Measurements from ENCODE around the gene COL6A1. TPM values are rescaled to one million over a fixed set of nuclear protein-coding genes. Genes with fewer than 3 reads are reported as not detected.

COL6A1 gene
- polyA plus RNA-seq, 1 of the 3 experiments (the other 2 are of a cell fraction) = 107 TPM

DNA sequence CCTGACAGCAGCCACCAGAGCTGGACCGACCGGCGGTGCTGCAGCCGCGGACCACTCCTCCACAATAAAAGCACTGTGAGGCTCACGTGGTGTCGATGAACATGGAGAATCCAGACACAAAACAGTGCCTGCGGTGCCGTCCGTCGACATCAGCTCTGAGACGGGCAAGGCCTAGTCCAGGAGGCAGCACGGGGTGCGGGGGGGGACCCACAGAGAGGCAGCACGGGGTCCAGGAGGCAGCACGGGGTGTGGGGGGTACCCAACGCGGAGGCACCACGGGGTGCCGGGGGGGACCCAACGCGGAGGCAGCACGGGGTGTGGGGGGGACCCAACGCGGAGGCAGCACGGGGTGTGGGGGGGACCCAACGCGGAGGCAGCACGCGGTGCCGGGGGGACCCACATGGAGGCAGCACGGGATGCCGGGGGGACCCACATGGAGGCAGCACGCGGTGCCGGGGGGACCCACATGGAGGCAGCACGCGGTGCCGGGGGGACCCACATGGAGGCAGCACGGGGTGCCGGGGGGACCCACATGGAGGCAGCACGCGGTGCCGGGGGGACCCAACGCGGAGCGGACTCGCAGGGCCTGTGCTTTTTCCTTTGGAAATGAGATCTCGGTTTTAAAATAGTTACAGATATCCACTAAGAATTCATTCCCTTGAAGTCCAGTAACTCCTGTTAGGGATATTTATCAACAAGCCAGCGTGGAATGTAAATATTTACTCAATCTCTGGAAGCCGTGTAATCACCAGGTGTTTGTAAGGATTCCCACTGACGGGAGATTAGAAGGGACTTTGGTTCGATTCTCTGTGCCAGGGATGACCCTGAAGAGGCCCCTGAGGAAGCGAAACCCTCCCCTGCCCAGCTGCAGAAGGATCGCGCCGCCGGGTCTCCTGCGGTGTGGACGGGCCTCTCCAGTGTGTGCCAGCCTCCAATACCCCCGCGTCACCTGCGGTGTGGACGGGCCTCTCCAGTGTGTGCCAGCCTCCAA, 52.1 kb downstream of the COL6A1 start:
- H3K27ac ChIP-seq (ENCODE audit: low read depth in 2 of 2, low read length in 1 of 2) = no peak overlapping the region
- H3K4me1 ChIP-seq (ENCODE audit: control insufficient read depth in 1 of 2, insufficient read depth in 2 of 2, low read depth in 1 of 2, low read length in 1 of 2) = peaks cover 0 to 1% of the 10 kb centered on the region in 2 experiments; a peak in 3 of 4 replicates
- 93% methylated on average over 44 of the region's 64 CpGs for WGBS (ENCODE audit: low lambda C conversion rate)
- H3F3A ChIP-seq (replicated peaks; ENCODE audit: insufficient read depth) = no peaks in the 10 kb centered on the region
- H3K36me3 ChIP-seq (replicated peaks in 1 of 2; ENCODE audit: control insufficient read depth in 1 of 2, insufficient read depth in 2 of 2, low read length in 1 of 2) = no peaks in the 10 kb centered on the region
- POLR2A ChIA-PET = no interaction called here
- H3K9ac ChIP-seq = no peak overlapping the region
- no peak overlapping the region for H3K4me3 ChIP-seq (ENCODE audit: low read depth in 2 of 2, low read length in 1 of 2)
- no peaks in the 10 kb centered on the region for H3K79me2 ChIP-seq (ENCODE audit: insufficient read depth)
- H3K9me3 ChIP-seq = no peaks in the 10 kb centered on the region
- H4K20me1 ChIP-seq (ENCODE audit: insufficient read depth) = no peaks in the 10 kb centered on the region
- H2AFZ ChIP-seq (ENCODE audit: low read depth) = no peak overlapping the region
- CTCF ChIA-PET = interaction anchor here (1.4 kb wide), 1 partner anchor 11 kb away, joined by 3 read pairs; no protein-coding TSS in a partner anchor
- no peaks in the 10 kb centered on the region for H3K9me2 ChIP-seq
- H3K27me3 ChIP-seq (ENCODE audit: insufficient read depth) = no peaks in the 10 kb centered on the region
- H3K4me2 ChIP-seq = no peak overlapping the region
- TF ChIP-seq RAD21 (IDR thresholded peaks at IDR 0.05; ENCODE audit: low read length) = no peak
- TF ChIP-seq CHD2 (IDR thresholded peaks at IDR 0.05; ENCODE audit: low read length, partially characterized antibody) = no peak
- TF ChIP-seq TAF1 (IDR thresholded peaks at IDR 0.05; ENCODE audit: borderline replicate concordance, low read depth, low read length) = no peak
- TF ChIP-seq ELF1 (IDR thresholded peaks at IDR 0.05) = no peak
- TF ChIP-seq GATA2 (CRISPR knock-in tag; IDR thresholded peaks at IDR 0.05) = no peak
- no peak for TF ChIP-seq MEF2A (IDR thresholded peaks at IDR 0.05; ENCODE audit: borderline replicate concordance, low read depth)
- no peak for TF ChIP-seq EP300 (IDR thresholded peaks at IDR 0.05; ENCODE audit: borderline replicate concordance in 1 of 2, low read depth in 1 of 2, low read length in 1 of 2)
- no peak for TF ChIP-seq TCF12 (IDR thresholded peaks at IDR 0.05)
- TF ChIP-seq RCOR1 (IDR thresholded peaks at IDR 0.05; ENCODE audit: low read length) = no peak
- no peak for TF ChIP-seq GABPA (IDR thresholded peaks at IDR 0.05; ENCODE audit: low read depth)
- TF ChIP-seq, protein P1, sequence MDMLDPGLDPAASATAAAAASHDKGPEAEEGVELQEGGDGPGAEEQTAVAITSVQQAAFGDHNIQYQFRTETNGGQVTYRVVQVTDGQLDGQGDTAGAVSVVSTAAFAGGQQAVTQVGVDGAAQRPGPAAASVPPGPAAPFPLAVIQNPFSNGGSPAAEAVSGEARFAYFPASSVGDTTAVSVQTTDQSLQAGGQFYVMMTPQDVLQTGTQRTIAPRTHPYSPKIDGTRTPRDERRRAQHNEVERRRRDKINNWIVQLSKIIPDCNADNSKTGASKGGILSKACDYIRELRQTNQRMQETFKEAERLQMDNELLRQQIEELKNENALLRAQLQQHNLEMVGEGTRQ (IDR thresholded peaks at IDR 0.05; ENCODE audit: borderline replicate concordance, low read depth, low read length) = no peak
- TF ChIP-seq, protein P2, sequence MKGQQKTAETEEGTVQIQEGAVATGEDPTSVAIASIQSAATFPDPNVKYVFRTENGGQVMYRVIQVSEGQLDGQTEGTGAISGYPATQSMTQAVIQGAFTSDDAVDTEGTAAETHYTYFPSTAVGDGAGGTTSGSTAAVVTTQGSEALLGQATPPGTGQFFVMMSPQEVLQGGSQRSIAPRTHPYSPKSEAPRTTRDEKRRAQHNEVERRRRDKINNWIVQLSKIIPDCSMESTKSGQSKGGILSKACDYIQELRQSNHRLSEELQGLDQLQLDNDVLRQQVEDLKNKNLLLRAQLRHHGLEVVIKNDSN (IDR thresholded peaks at IDR 0.05; ENCODE audit: borderline replicate concordance, low read depth) = no peak
- DNase-seq = no peak

DNA sequence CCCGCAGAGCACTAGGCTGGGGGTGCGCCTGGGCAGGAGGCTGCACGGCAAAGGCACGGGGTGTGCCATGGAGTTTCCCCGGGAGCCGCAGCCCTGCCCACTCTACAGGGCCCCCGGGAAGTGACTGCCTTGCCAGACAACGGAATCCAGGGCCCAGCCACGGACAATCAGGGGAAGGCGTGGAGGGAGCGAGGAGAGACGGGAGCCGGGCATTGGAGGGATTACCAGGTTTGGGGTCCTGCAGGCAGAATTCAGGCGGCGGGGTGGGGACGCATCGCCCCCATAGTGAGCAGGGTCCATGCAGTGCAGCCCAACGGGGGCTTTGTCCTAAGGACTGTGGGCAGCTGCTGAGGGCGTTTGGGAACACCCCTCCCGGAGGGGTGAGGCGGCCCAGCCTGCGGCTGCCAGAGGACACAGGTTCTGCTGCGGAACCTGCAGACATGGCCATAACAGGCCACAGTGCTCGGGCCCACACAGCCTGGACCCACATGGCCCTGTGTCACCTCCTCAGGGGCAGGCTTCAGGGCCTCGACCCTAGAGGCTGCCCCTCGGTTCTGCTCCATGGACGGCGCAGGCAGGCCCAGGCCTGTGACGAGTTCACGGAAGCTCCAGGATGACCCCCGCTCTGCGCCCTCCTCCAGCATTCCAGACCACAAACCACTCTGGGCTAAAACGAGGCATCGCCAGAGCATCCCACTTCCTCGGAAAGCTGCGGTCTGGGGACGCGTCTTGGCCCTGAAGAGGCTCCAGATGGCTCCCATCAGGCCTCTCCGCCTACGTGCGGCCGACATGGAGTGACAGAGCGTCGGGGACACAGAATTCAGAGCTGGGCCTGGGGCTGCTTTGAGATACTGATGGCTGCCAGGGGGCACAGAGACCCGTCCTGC, 54.5 kb downstream of the COL6A1 start:
- H3K4me3 ChIP-seq (ENCODE audit: low read depth in 2 of 2, low read length in 1 of 2) = no peak overlapping the region
- H3K9me2 ChIP-seq = no peaks in the 10 kb centered on the region
- 85% methylated on average over 24 of the region's 45 CpGs for WGBS (ENCODE audit: low lambda C conversion rate)
- H2AFZ ChIP-seq (ENCODE audit: low read depth) = no peak overlapping the region
- CTCF ChIA-PET = no interaction called here
- DNase-seq = no peak
- no peaks in the 10 kb centered on the region for H3K79me2 ChIP-seq (ENCODE audit: insufficient read depth)
- H3K4me2 ChIP-seq = no peak overlapping the region
- POLR2A ChIA-PET = no interaction called here
- H3F3A ChIP-seq (replicated peaks; ENCODE audit: insufficient read depth) = no peaks in the 10 kb centered on the region
- H3K9me3 ChIP-seq = no peaks in the 10 kb centered on the region
- H3K36me3 ChIP-seq (replicated peaks in 1 of 2; ENCODE audit: control insufficient read depth in 1 of 2, insufficient read depth in 2 of 2, low read length in 1 of 2) = no peaks in the 10 kb centered on the region
- no peaks in the 10 kb centered on the region for H3K27me3 ChIP-seq (ENCODE audit: insufficient read depth)
- H3K4me1 ChIP-seq (ENCODE audit: control insufficient read depth in 1 of 2, insufficient read depth in 2 of 2, low read depth in 1 of 2, low read length in 1 of 2) = peaks cover 0 to 9% of the 10 kb centered on the region in 2 experiments; a peak in 3 of 4 replicates
- H3K27ac ChIP-seq (ENCODE audit: low read depth in 2 of 2, low read length in 1 of 2) = no peak overlapping the region
- no peaks in the 10 kb centered on the region for H4K20me1 ChIP-seq (ENCODE audit: insufficient read depth)
- no peak overlapping the region for H3K9ac ChIP-seq
- TF ChIP-seq, protein P1 (IDR thresholded peaks at IDR 0.05; ENCODE audit: borderline replicate concordance, low read depth, low read length) = no peak
- TF ChIP-seq, protein P3, sequence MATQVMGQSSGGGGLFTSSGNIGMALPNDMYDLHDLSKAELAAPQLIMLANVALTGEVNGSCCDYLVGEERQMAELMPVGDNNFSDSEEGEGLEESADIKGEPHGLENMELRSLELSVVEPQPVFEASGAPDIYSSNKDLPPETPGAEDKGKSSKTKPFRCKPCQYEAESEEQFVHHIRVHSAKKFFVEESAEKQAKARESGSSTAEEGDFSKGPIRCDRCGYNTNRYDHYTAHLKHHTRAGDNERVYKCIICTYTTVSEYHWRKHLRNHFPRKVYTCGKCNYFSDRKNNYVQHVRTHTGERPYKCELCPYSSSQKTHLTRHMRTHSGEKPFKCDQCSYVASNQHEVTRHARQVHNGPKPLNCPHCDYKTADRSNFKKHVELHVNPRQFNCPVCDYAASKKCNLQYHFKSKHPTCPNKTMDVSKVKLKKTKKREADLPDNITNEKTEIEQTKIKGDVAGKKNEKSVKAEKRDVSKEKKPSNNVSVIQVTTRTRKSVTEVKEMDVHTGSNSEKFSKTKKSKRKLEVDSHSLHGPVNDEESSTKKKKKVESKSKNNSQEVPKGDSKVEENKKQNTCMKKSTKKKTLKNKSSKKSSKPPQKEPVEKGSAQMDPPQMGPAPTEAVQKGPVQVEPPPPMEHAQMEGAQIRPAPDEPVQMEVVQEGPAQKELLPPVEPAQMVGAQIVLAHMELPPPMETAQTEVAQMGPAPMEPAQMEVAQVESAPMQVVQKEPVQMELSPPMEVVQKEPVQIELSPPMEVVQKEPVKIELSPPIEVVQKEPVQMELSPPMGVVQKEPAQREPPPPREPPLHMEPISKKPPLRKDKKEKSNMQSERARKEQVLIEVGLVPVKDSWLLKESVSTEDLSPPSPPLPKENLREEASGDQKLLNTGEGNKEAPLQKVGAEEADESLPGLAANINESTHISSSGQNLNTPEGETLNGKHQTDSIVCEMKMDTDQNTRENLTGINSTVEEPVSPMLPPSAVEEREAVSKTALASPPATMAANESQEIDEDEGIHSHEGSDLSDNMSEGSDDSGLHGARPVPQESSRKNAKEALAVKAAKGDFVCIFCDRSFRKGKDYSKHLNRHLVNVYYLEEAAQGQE (IDR thresholded peaks at IDR 0.05; ENCODE audit: low read depth, low read length) = no peak
- TF ChIP-seq EP300 (IDR thresholded peaks at IDR 0.05; ENCODE audit: borderline replicate concordance in 1 of 2, low read depth in 1 of 2, low read length in 1 of 2) (no peak), NRF1 (IDR thresholded peaks at IDR 0.05; ENCODE audit: low read depth, low read length) (no peak), SIN3A (IDR thresholded peaks at IDR 0.05; ENCODE audit: borderline replicate concordance, low read depth, low read length) (no peak)
- TF ChIP-seq, protein P4, sequence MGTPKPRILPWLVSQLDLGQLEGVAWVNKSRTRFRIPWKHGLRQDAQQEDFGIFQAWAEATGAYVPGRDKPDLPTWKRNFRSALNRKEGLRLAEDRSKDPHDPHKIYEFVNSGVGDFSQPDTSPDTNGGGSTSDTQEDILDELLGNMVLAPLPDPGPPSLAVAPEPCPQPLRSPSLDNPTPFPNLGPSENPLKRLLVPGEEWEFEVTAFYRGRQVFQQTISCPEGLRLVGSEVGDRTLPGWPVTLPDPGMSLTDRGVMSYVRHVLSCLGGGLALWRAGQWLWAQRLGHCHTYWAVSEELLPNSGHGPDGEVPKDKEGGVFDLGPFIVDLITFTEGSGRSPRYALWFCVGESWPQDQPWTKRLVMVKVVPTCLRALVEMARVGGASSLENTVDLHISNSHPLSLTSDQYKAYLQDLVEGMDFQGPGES (IDR thresholded peaks at IDR 0.05; ENCODE audit: low read depth, low read length) = no peak
